Left colon (tissue), 2 donors: ENCODE measurements around the gene PEAK1. TPM values are rescaled to one million over a fixed set of nuclear protein-coding genes. Genes with fewer than 3 reads are reported as not detected.
"Not testable (repeated sequence)": the region's sequence is repeated elsewhere in the genome, so short reads cannot be mapped to it uniquely, and the experiment has no call there.

Experiments
- ATAC-seq: fragments of 200-7000 bp; cut with Tn5 transposase; one replicate; pipeline ENCODE4 v1.9.1; 2020; ENCODE audit warnings: mild to moderate bottlenecking, moderate library complexity
- DNase-seq, 2 donors: peaks; one replicate each; pipeline ENCODE4 v3.0.0-alpha.2; 2020
- intact Hi-C, 2 donors: fragments of 100-400 bp; cut with DNase I in 1 of 2; cut with micrococcal nuclease in 1 of 2; formaldehyde crosslinking; loops; one replicate each; pipeline versions ENCODE4 v1.11.2 to v1.14.0; 2022; cut with DNase I, micrococcal nuclease
- total RNA-seq, 2 donors: library from RNA; stranded (reverse); fragmentation: NEBNext Ultra II Directional; extraction: Animal tissue kit (Norgen Biotek cat#: 25700); gene quantifications; one replicate each; pipeline ENCODE4 v1.2.1, GENCODE V29; 2021
- donor health status: DM: no; HTN: no; CAD: no.
- donor health status: DM: yes; HTN: yes; CAD: no.

The PEAK1 gene
- total RNA-seq, 2 donors from 2014 or later: 57.0 to 57.5 TPM

- intact Hi-C loops, ATAC-seq, DNase-seq: not testable (repeated sequence)
Observed at GRCh38 chr15:77410157-77410500, 9.8 kb downstream of the PEAK1 start.

- ATAC-seq (peak; percentile 76), DNase-seq (no peak)
- intact Hi-C loops: no loop called here
Observed at GRCh38 chr15:77409259-77410156, 10.4 kb downstream of the PEAK1 start.

GRCh38 chr15:77406846-77407245, 13.1 kb downstream of the PEAK1 start:
- intact Hi-C loops: no loop called here
- no peak for ATAC-seq

GRCh38 chr15:77406173-77406759, 13.6 kb downstream of the PEAK1 start:
- intact Hi-C loops, DNase-seq, ATAC-seq: not testable (repeated sequence)

More at GRCh38 chr15:77406846-77407245, 13.1 kb downstream of the PEAK1 start:
- no peak for DNase-seq

GRCh38 chr15:77402740-77403379, 17.0 kb downstream of the PEAK1 start:
- ATAC-seq (no peak), DNase-seq (no peak)
- intact Hi-C loops: no loop called here

GRCh38 chr15:77400258-77400657, 19.6 kb downstream of the PEAK1 start:
- DNase-seq (no peak), ATAC-seq (no peak)
- intact Hi-C loops: no loop called here

- ATAC-seq (no peak), DNase-seq (no peak)
- intact Hi-C loops: no loop called here
Observed at GRCh38 chr15:77398927-77399326, 21.0 kb downstream of the PEAK1 start.

GRCh38 chr15:77396692-77397091, 23.2 kb downstream of the PEAK1 start:
- DNase-seq (no peak), ATAC-seq (no peak)
- intact Hi-C loops: no loop called here

GRCh38 chr15:77395013-77395774, 24.7 kb downstream of the PEAK1 start:
- intact Hi-C loops: no loop called here
- ATAC-seq (no peak), DNase-seq (no peak)

- ATAC-seq (no peak), DNase-seq (no peak)
- intact Hi-C loops: no loop called here
Observed at GRCh38 chr15:77393471-77393840, 26.4 kb downstream of the PEAK1 start.

GRCh38 chr15:77392762-77393470, 27.0 kb downstream of the PEAK1 start:
- DNase-seq (no peak), ATAC-seq (no peak)
- intact Hi-C loops: no loop called here

GRCh38 chr15:77391372-77391951, 28.4 kb downstream of the PEAK1 start:
- intact Hi-C loops: no loop called here
- DNase-seq: no peak
- ATAC-seq: no peak

- no peak for DNase-seq
- no peak for ATAC-seq
- intact Hi-C loops: no loop called here
Observed at GRCh38 chr15:77387365-77388105, 32.4 kb downstream of the PEAK1 start.

GRCh38 chr15:77386626-77387025, 33.3 kb downstream of the PEAK1 start:
- intact Hi-C loops: no loop called here
- no peak for ATAC-seq
- DNase-seq: no peak

- intact Hi-C loops: no loop called here
- DNase-seq (no peak), ATAC-seq (no peak)
Observed at GRCh38 chr15:77384589-77385359, 35.1 kb downstream of the PEAK1 start.

GRCh38 chr15:77384086-77384485, 35.8 kb downstream of the PEAK1 start:
- no peak for ATAC-seq
- intact Hi-C loops: no loop called here
- DNase-seq: no peak

GRCh38 chr15:77380033-77380432, 39.9 kb downstream of the PEAK1 start:
- ATAC-seq (no peak), DNase-seq (no peak)
- intact Hi-C loops: no loop called here
